ENCODE results near the gene TXK. TPM values are rescaled to one million over a fixed set of nuclear protein-coding genes. Genes with fewer than 3 reads are reported as not detected.

The TXK gene
- total RNA-seq, 1 donor from 2014 or later = 1.7 TPM

DNA sequence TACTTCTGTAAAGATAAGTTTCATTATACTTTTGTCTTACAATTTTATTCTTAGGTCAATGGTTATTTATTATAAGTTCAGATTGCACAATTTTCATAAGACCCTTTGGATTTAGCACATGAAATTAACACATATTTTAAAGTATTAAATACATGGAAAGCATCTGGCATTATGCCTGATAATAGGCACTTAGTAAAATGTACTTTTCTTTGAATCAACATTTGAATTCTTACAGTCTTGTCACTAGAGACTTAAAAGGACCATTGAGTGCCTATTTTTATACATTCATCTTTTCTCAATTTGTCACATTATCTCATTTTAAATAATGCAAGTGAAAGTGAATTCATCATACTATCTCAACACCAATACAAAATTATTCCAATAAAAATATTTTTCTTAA lies 94.5 kb downstream of the TXK start:
- H3K4me3 Mint-ChIP-seq = no peak overlapping the region
- peaks cover 22% of the 10 kb centered on the region for H3K36me3 Mint-ChIP-seq
- peaks cover 16% of the 10 kb centered on the region for H3K4me1 Mint-ChIP-seq
- DNase-seq (ENCODE audit: low spot score in 2 of 2, unreplicated experiment in 2 of 2) = no peak
- no peaks in the 10 kb centered on the region for H3K27me3 Mint-ChIP-seq (ENCODE audit: low read depth)
- H3K27ac Mint-ChIP-seq = no peak overlapping the region
- TF ChIP-seq, protein P1, sequence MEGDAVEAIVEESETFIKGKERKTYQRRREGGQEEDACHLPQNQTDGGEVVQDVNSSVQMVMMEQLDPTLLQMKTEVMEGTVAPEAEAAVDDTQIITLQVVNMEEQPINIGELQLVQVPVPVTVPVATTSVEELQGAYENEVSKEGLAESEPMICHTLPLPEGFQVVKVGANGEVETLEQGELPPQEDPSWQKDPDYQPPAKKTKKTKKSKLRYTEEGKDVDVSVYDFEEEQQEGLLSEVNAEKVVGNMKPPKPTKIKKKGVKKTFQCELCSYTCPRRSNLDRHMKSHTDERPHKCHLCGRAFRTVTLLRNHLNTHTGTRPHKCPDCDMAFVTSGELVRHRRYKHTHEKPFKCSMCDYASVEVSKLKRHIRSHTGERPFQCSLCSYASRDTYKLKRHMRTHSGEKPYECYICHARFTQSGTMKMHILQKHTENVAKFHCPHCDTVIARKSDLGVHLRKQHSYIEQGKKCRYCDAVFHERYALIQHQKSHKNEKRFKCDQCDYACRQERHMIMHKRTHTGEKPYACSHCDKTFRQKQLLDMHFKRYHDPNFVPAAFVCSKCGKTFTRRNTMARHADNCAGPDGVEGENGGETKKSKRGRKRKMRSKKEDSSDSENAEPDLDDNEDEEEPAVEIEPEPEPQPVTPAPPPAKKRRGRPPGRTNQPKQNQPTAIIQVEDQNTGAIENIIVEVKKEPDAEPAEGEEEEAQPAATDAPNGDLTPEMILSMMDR (IDR thresholded peaks at IDR 0.05; ENCODE audit: unreplicated experiment) = no peak
- H3K9me3 Mint-ChIP-seq = no peaks in the 10 kb centered on the region

- no peak for DNase-seq (ENCODE audit: low spot score in 2 of 2, unreplicated experiment in 2 of 2)
- no peak overlapping the region for H3K27ac Mint-ChIP-seq
- H3K4me3 Mint-ChIP-seq = no peak overlapping the region
- H3K27me3 Mint-ChIP-seq (ENCODE audit: low read depth) = no peaks in the 10 kb centered on the region
- TF ChIP-seq, protein P1 (IDR thresholded peaks at IDR 0.05; ENCODE audit: unreplicated experiment) = no peak
- H3K9me3 Mint-ChIP-seq = no peaks in the 10 kb centered on the region
- peaks cover 22% of the 10 kb centered on the region for H3K36me3 Mint-ChIP-seq
- H3K4me1 Mint-ChIP-seq = peaks cover 16% of the 10 kb centered on the region
These were observed 95.4 kb downstream of the TXK start for GRCh38 chr4:48038666-48039065.

DNA sequence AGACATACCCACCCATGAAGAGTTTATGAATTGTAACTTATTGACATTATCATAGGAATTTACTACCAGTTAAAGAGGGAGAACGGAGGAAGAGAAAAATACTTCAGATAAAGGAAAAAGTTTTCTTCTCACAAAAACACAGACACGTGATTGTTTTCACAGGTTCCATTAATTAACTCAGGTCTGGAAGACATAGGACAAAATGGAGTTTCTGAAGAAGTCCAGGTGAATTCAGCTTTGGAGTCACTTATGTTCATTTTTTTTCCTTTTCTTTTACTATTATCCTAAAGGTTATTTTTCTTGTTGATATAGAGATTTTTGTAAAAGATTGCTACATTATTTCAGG lies 97.0 kb downstream of the TXK start:
- TF ChIP-seq, protein P1 (IDR thresholded peaks at IDR 0.05; ENCODE audit: unreplicated experiment) = no peak
- DNase-seq (ENCODE audit: low spot score in 2 of 2, unreplicated experiment in 2 of 2) = no peak
- Mint-ChIP-seq H3K9me3 (no peaks in the 10 kb centered on the region), H3K36me3 (peaks cover 22% of the 10 kb centered on the region), H3K27ac (no peak overlapping the region), H3K4me3 (no peak overlapping the region), H3K27me3 (ENCODE audit: low read depth) (no peaks in the 10 kb centered on the region), H3K4me1 (peaks cover 16% of the 10 kb centered on the region)

GRCh38 chr4:48035952-48036351 lies 98.1 kb downstream of the TXK start:
- H3K4me3 Mint-ChIP-seq = no peak overlapping the region
- peaks cover 22% of the 10 kb centered on the region for H3K36me3 Mint-ChIP-seq
- TF ChIP-seq, protein P1 (IDR thresholded peaks at IDR 0.05; ENCODE audit: unreplicated experiment) = no peak
- peaks cover 15% of the 10 kb centered on the region for H3K4me1 Mint-ChIP-seq
- no peak for DNase-seq (ENCODE audit: low spot score in 2 of 2, unreplicated experiment in 2 of 2)
- no peaks in the 10 kb centered on the region for H3K27me3 Mint-ChIP-seq (ENCODE audit: low read depth)
- H3K9me3 Mint-ChIP-seq = no peaks in the 10 kb centered on the region
- H3K27ac Mint-ChIP-seq = no peak overlapping the region

DNA sequence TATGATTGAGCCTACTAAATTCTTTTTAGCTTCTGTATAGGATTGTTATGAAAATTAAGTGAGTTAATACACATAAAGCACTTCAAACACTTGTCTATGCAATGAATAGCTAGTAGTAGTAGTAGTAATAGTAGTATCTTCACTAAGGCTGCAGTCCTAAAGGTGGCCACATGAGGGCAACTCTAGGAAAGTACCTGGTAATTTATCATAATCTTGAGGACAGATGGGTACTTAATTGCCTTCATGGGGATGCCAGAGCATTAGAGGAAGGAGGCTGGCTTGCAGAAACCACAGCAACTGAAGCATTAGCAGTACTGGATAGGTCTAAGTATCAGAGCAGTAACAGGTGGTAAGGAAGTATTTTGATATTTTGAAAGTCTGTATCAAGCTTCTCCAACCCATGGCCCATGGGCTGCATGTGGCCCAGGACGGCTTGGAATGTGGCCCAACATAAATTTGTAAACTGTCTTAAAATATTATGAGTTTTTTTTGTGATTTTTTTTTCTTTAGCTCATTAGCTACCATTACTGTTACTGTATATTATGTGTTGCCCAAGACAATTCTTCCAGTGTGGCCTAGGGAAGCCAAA lies 100.1 kb downstream of the TXK start:
- TF ChIP-seq, protein P1 (IDR thresholded peaks at IDR 0.05; ENCODE audit: unreplicated experiment) = peak; percentile 55
- Mint-ChIP-seq H3K27me3 (ENCODE audit: low read depth) (no peaks in the 10 kb centered on the region), H3K36me3 (peaks cover 23% of the 10 kb centered on the region), H3K9me3 (no peaks in the 10 kb centered on the region), H3K27ac (no peak overlapping the region), H3K4me3 (no peak overlapping the region), H3K4me1 (peaks cover 15% of the 10 kb centered on the region)
- DNase-seq (ENCODE audit: low spot score in 2 of 2, unreplicated experiment in 2 of 2) = no peak

DNA sequence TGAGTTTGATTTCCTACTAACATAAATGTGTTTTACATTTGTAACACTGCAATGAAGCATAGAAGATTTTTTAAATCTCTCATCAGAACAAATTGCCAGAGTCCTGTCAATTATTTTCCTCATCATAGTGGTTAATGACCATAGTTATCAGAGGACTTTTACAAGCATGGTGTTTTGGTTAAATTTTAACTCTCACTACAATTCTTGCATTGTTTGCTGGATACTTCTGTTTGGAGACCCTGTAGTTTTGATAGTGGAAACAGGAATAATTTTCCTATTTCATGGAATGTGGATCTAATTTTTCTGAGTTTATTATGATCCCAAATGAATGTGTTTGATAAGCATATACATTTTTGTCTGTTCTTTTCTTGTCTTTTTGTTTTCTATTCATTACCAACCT lies 100.6 kb downstream of the TXK start:
- Mint-ChIP-seq H3K27ac (no peak overlapping the region), H3K36me3 (peaks cover 29% of the 10 kb centered on the region), H3K9me3 (no peaks in the 10 kb centered on the region), H3K4me3 (no peak overlapping the region), H3K27me3 (ENCODE audit: low read depth) (no peaks in the 10 kb centered on the region), H3K4me1 (peaks cover 15% of the 10 kb centered on the region)
- no peak for DNase-seq (ENCODE audit: low spot score in 2 of 2, unreplicated experiment in 2 of 2)
- TF ChIP-seq, protein P1 (IDR thresholded peaks at IDR 0.05; ENCODE audit: unreplicated experiment) = no peak

All from mesothelial cell of epicardium (in vitro differentiated cells).